ENCODE results near the gene BEX2.

DNA sequence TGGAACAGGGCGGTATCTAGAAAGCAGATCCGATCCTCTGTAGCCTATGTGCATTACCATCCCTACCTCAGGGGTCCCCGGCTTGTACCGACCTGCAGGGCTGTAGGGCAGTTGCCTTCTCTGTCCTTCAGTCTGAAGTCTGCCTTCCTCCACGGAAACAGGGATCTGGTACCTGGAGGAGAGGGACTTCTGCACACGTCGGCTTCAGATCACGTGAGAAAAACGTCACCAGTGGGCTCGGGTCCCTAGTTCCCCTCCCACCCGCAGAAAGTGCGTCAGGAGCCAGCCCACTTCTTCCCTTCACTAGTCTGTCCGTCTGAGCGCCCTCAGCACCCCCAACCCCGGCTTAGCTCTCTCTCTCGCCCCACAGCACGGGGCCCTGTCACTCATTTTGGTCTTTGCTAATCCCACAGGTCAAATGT lies 34.2 kb downstream of the BEX2 start, which contains the start of gene TCEAL5:
- TF ChIP-seq, protein P1, sequence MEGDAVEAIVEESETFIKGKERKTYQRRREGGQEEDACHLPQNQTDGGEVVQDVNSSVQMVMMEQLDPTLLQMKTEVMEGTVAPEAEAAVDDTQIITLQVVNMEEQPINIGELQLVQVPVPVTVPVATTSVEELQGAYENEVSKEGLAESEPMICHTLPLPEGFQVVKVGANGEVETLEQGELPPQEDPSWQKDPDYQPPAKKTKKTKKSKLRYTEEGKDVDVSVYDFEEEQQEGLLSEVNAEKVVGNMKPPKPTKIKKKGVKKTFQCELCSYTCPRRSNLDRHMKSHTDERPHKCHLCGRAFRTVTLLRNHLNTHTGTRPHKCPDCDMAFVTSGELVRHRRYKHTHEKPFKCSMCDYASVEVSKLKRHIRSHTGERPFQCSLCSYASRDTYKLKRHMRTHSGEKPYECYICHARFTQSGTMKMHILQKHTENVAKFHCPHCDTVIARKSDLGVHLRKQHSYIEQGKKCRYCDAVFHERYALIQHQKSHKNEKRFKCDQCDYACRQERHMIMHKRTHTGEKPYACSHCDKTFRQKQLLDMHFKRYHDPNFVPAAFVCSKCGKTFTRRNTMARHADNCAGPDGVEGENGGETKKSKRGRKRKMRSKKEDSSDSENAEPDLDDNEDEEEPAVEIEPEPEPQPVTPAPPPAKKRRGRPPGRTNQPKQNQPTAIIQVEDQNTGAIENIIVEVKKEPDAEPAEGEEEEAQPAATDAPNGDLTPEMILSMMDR (IDR thresholded peaks at IDR 0.05 in 8 of 11, conservative IDR thresholded peaks at IDR 0.05 in 3 of 11): no peak
- TF ChIP-seq POLR2A (IDR thresholded peaks at IDR 0.05) (no peak), POLR2AphosphoS5 (IDR thresholded peaks at IDR 0.05) (no peak)

Data from spleen (tissue), 7 donors.